ENCODE measurements around the gene TMEM151B.
A peak's percentile ranks its signal among the peaks of the same experiment; 100 is the strongest.

Gene TMEM151B

DNA sequence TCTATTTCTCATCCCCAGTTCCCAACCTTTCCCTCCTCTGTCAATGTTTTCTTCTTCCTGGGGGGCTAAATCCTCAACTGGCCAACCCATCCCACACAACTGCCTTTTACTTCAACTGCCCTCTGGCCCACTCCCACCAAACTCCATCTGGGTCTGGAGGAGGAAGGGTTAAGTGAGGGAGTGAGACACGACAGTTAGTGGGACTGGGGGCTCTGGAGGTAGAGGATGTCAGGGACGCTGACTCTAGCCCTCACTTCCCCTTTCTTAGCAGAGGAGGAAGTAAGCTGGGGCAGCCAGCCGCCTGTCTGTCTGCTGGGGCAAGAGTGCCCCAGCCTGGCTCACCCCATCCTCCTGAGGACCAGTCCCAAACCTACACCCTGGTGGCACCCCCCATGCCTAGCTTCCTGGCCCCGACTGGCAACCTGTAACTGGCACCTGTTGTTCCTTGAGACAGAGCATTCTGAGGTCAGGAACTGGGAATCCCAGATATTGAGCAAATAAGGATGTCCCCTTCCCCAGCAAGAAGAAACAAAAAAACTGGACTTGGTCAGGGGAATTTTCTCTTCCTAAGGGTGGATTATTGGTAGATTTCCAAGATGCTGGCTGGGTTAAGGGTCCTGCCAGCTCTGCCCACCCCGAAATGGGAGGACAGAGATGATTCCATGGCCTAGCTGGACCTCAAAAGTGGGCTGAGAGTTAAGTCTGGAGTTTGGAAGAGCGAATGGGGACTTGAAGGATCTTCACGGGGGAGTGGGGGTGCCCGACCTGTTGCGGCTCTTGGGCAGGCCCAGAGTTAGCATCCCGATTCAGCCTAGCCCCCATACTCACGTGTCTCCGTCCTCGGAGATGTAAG, 5.9 kb upstream of the TMEM151B start:
- no peak for DNase-seq

DNA sequence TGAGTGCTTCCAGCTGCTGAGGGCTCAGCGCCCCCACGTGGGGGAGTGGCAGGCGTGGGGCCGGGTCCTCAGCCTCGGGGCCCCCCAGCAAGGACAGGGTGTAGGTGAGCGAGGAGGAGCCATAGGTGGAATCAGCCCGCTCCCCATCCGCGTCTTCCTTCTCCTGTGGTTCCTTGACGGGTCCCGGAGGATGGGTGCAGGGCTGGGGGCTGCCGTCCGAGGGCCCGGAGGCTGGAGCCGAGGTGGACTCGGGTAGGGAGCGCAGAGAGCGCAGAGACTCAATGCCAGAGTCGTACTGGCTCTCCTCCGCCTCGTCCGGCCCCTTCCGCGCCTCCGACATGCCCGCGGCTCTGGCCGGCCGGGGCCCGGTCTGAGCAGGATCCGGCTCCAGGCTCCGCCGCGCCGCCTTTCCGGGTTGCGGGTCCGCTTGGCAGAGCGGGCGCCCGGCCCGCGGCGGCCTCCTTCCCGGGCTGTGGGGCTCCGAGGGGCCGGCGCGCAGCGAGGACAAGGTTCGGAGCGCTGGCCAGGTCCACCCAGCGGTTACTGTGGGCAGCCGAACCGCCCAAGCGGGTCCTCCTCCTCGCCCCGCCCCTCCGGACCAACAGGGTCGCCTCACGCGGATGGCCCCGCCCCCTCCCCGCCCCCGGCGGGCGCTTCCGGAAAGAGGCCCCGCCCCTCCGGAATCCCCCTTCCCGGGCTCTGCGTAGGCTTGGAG, 5.1 kb upstream of the TMEM151B start, which contains the start of gene NFKBIE:
Gene NFKBIE, minus strand, starts transcription at position 545 of the 715 bp plus-strand sequence. Its CDS starts 205 bp downstream, at position 340.
- DNase-seq: peak; percentile 96

DNA sequence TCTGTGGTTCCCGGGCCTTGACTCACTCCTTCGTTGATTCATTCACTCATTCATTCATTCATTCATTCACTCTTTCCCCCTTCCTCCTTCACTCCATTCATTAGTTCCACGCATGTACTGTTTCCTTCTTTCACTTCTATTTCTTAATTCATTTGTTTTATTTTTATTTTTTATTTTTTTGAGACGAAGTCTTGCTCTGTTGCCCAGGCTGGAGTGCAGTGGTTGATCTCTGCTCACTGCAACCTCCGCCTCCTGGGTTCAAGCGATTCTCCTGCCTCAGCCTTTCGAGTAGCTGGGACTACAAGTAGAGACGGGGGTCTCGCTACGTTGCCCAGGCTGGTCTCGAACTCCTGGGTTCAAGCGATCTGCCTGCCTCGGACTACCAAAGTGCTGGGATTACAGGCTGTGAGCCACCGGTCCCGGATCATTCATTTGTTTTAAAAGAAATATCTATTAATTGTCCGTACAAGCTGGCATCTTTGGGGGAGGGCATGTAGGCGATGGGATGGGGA, 4.5 kb upstream of the TMEM151B start:
- DNase-seq: no peak

DNA sequence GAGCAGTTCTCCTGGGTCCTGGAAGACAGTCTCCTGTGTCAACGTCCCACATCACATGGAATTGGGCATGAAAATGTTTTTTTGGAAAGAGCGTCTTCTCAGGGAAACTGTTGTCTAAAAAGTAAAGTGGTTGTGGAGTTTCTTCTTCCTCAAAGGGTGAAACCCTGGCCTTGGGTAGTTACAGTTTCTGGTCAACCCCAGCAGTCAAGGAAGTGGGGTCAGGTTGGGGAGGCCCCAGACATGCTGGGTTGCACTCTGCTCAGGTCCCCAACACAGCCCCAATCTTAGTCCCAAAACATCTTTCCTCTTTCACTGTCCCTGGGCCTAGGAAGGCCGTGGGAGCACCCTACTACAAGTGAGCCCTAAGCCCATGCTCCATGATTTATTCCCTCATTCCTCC, 3.9 kb upstream of the TMEM151B start:
- no peak for DNase-seq

DNA sequence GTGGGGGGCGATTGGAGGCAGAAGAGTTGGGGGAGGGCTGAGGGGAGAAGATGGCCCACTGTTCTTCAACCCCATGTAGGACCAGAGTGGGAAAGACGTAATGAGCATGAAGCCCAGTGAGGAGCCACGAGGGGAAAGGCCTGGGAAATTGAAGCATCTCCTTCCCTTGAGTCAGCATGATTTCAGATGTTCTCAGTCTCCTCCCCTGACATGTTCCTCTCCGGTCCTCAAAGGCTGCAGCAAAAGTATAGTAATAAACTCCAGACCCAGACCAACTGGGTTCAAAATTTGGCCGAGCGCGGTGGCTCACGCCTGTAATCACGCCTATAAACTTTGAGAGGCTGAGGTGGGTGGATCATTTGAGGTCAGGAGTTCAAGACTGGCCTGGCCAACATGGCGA, 3.0 kb upstream of the TMEM151B start:
- DNase-seq: no peak

DNA sequence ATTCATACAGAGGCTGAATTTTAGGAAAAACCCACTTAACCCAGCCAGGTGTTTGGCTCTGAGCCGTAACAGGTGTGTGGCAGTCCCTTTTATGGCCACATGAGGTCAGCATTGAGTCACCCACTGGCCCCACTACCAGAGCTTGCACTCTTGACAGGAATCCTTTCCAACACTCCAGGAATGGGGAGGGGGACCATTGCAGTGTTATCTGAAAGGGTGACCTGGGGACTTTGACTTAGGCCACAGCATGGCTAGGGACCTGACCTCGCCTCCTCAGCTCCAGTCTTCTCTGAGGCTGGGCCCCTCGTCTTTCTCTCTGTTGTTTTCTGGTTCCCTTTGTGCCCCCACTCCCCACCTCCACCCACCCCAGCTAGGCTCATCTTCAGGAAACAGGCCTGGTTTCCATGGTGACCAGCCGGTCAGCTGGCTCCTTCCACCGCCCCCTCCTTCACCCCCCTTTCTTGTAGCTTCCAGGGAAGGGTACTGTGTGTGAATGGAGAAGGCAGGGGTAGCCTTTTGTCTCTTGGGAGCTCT, 2.1 kb upstream of the TMEM151B start:
- peak; percentile 59 for DNase-seq

DNA sequence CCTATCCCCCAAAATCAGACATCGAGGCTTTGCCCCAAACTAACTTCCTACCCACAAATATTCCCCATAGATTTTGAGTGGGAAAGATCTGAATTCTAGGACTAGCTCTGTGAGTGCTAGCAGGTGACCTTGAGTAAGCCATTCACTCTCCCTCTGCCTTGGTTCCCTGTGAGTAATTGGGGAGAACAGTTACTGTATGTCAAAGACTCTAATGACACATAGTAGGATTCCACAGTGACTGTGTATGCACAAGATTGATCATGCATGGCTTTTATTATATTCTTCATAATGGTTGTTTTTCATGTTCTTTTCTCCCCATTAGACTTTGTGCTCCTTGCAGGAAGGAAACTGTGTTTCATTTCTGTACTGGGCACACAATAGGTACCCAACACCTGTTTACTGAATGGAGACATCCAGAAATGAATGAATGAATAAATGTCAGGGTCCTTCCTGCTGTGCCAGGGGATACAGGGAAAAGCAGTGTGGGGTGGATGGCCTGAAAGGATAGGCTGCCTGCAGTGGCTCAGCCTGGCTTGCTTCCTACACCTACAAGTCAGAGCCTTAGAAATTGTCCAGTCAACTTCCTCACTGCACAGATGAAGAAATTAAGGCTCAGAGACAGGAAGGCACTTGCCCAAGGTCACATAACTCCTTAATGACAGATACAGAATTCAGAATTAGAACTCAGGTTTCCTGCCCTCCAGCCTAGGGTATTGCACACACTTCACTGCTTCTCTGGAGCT, 901 bp upstream of the TMEM151B start:
- DNase-seq: no peak

DNA sequence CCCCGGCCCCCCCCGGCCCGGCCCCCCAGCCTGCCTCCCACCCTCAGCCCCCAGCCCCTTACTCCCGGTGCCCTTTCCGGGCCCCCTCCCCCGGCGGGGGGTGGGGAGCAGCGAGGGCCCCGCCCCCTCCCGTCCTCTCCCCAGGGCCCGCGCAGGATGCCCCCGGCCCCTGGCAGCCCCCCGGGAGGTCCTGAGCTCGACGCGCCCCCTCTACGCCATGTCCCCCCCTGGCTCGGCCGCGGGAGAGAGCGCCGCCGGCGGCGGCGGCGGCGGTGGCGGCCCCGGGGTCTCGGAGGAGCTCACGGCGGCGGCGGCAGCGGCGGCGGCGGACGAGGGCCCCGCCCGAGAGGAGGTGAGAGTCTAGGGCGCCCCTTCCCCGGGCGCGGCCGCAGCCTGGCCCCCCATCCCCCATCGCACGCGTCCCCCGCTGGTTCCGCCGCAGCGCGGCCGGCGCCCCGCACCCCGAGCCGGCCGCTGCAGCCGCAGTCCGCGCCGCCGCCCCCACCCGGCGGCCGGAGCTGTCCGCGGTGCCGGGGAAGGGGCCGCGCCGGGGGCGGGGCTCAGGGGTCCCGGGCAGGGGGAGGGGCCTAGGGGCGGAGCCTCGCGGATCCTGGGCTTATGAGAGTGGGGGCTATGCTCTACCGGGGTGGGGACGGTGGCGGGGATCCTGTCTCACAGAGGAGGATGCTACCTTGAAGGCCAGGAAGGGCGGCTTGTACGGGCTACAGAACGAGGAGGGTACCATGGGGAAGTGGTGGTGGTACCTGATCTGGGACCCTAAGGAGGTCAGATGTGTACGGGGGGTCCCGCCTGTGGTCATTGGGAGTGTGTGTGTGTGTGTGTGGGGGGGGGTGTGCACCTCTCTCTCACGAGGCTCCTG, 516 bp downstream of the TMEM151B start:
- DNase-seq: no peak

DNA sequence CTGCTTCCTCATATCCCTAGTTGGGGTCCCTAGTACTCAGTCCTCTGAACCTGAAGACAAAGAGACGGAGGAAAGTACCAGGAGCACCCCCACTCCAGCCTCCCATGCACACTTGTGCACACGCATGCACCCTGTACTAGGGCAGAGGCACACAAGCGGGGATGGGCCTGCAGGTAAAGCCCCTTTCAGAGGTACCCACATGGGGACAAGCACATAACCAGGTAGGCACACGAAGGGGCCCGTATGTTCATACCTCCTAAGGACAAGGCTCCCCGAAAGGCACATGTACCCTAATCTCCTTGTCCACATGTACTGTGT, 1.1 kb downstream of the TMEM151B start:
- no peak for DNase-seq

DNA sequence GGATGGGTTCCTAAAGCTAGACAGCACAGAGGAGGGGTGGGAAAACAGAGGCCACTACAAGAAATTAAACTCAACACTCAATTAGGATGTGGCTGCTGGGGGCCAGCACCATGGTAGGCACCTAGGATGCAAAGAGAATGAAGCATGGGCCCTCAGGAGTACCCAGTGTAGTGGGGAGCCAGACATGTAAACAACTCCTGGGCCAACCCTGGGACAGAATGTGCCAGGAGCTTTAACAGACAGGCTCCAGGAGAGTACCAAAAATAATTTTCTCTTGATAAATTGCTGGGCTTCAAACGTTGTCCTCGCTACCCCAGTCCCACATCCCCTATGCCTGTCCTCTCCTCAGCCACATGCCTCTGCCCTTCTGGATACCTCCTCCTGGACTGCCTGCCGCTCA, 1.7 kb downstream of the TMEM151B start:
- DNase-seq: no peak

DNA sequence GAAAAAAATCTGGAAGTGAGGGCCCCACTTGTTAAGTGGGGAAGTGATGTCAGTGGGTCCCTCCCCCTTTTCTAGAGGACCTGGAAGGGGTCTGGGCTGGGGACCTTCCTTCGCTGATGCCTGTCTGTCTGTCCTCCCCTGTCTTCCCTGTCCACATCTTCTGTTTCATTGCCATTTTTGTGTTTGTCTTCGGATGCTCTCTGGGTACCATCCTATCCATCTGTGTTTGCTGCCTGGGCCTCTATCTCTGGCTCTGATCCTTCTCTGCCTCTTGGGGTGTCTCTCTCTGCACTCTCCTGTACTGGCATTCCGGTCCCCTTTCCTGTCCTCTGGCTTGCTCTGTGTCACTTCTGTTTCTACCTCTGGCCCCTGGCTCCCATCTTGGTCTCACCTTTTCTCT, 2.3 kb downstream of the TMEM151B start:
- DNase-seq: no peak

DNA sequence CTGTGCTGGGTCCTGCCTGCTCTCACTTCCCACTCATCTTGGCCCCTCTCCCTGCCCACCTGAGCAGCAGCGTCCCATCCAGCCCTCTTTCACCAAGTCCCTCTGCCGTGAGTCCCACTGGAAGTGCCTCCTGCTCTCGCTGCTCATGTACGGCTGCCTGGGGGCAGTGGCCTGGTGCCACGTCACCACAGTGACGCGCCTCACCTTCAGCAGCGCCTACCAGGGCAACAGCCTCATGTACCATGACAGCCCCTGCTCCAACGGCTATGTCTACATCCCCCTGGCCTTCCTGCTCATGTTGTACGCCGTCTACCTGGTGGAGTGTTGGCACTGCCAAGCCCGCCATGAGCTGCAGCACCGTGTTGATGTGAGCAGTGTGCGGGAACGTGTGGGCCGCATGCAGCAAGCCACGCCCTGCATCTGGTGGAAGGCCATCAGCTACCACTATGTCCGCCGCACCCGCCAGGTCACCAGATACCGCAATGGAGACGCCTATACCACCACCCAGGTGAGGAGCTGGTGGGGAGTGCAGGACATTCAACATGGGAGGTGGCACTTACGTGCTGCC, 2.8 kb downstream of the TMEM151B start:
- DNase-seq: no peak

DNA sequence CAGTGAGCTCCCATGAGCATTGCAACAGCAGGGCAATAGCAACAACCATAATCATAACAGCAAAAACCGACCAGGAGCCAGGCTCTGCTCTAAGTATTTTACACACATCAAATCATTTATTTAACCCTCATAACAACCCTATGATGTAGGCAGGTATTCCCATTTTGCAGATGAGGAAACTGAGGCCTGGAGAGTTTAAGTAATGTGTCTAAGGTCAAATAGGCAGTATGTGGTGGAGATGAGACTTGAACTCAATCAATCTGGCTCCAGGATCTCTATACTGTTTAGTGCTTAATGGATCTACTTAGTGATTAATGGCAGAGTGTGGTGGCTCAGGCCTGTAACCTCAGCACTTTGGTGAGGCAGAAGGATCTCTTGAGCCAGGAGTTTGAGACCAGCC, 3.4 kb downstream of the TMEM151B start:
- DNase-seq: no peak

DNA sequence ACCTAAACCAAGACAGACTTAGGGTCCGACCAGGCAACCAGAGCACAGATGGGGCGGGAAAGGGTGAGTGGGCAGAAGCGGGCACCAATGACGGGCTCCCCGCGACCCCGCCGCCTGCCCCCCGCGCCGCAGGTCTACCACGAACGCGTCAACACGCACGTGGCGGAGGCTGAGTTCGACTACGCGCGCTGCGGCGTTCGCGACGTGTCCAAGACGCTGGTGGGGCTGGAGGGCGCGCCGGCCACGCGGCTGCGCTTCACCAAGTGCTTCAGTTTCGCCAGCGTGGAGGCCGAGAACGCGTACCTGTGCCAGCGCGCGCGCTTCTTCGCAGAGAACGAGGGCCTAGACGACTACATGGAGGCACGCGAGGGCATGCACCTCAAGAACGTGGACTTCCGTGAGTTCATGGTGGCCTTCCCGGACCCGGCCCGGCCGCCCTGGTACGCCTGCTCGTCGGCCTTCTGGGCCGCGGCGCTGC, 5.1 kb downstream of the TMEM151B start:
- DNase-seq: no peak

DNA sequence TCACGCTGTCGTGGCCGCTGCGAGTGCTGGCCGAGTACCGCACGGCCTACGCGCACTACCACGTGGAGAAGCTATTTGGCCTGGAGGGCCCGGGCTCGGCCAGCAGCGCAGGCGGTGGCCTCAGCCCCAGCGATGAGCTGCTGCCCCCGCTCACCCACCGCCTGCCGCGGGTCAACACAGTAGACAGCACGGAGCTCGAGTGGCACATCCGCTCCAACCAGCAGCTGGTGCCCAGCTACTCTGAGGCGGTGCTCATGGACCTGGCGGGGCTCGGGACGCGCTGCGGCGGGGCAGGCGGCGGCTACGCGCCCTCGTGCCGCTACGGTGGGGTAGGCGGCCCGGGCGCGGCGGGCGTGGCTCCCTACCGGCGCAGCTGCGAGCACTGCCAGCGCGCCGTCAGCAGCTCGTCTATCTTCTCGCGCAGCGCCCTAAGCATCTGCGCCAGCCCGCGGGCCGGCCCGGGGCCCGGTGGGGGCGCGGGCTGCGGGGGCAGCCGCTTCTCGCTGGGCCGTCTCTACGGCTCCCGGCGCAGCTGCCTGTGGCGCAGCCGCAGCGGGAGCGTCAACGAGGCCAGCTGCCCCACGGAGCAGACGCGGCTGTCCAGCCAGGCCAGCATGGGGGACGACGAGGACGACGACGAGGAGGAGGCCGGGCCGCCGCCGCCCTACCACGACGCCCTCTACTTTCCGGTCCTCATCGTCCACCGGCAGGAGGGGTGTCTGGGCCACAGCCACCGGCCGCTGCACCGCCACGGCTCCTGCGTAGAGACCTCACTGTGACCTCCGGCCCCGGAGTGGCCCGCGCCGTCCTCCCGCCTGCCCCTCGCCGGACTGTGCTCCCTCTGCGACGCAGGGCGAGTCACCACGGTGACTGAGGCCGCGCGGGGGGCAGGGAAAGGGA, 5.7 kb downstream of the TMEM151B start:
- DNase-seq: peak; percentile 64

DNA sequence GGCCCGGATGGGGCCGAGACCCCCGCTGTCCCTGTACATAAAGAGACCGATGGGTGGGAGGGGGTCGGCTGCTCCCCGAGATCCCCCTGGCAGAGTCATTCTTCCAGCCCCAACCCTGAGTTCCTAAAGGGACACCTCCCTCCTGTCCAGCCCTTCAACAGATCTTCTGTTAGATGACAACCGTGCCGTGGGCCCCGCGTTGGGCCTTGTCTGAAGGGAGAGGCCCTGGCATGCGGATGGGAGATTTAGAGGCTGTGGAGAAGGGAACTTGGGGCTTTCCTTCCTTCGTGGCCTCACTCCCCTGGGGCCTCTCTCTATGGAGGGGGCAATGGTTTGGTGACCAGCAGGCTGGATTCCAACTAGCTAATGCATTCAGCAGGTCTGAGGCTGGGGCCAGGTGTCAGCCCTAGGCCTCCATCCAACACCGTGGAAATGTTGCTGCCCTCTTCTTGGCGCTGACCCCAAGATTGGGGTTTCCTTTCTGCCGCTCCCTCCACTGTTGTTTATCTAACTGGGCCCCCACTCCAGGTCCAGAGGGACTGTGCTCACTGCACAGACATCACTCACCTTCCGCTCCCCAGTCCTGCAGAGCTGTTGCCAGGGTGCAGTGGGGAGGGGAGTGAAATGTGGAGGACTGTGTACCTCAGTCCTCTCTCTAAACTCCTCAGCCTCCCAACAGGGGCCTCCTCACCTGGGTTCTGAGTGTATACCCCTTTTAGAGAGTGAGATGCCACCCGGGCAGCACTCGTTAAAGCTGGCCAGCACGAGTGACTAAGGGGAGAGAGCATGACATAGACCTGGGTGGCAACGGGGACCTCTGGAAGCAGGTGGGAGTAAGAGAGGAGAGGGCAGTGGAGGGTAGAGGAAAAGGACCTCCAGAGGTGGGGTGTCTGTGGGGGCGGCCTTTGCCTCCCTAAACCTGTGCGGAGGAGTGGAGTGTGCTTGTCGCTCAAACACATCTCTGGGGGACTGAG, 6.7 kb downstream of the TMEM151B start:
- DNase-seq: no peak

DNA sequence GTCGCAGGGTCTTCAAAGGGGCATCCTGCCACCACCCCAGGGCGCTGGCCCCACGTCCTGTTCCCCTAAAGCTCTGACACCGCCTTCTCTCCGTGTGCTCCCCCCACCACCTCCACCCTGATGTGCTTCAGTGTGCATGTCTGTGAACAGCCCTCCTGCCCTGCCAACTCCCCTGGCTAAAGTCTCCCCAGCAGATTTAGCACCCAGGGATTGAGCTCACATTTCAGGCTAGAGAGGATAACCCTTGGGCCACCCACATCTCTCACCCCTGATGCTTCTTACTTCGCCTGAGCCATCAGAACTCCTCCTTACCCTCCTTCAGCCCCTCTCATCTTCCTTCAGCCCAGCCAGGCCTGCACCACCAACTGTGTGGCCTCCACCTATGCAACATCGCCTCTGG, 7.5 kb downstream of the TMEM151B start:
- DNase-seq: no peak

DNA sequence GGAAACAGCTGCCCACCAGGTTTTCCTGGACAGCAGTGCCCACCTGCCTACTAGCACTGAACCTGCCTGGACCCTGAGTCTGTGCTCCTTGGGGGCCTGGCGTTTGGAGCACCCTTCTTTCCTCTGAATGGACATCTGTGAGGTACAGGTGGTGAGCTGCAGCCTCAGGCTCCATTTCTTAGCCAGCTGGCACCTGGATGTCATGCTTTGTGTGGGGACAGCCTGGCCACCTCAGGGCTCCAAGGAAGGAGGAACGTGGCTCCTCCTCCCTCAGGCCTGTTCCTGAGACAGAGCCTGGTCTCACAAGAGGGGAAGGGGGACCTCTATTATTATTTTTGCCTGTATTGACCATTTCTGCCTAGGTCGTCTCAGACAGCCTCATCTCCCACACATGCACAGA, 8.1 kb downstream of the TMEM151B start:
- no peak for DNase-seq
